HCT116 (cell line): ENCODE results near the gene APPL1. TPM values are rescaled to one million over a fixed set of nuclear protein-coding genes. Genes with fewer than 3 reads are reported as not detected.

ENCODE experiments used
- ATAC-seq: fragments of 200-7000 bp; cut with Tn5 transposase; 2 replicates; pipeline ENCODE4 v1.9.1; 2020; ENCODE audit warnings: mild to moderate bottlenecking, moderate library complexity
- BruUV-seq: library from RNA; stranded (reverse); fragments of 400-500 nt; replicated peaks from 2 replicates; lab custom pipeline; 2021; lab: Mats Ljungman, UMichigan
- CTCF ChIA-PET: fragments of 300-600 bp; sonication (Branson Sonifier 250); formaldehyde crosslinking; loops from one replicate; lab custom pipeline; 2021; ENCODE audit warnings: antibody characterized with exemption; lab: Charles Lee
- POLR2A ChIA-PET: fragments of 300-600, 350-600 bp; sonication (Branson Sonifier 250); formaldehyde crosslinking; loops from one replicate; lab custom pipeline; 2021; ENCODE audit warnings: antibody characterized with exemption; lab: Charles Lee
- RAD21 ChIA-PET, 2 experiments: fragments of 300-600 bp; sonication (Branson Sonifier 250); formaldehyde crosslinking; loops; one replicate each; lab custom pipeline; 2023; ENCODE audit warnings: low total read pairs in 2 of 2; ENCODE audit not compliant: uncharacterized antibody in 2 of 2, unreplicated experiment in 2 of 2, low non-redundant PET in 1 of 2; lab: Charles Lee
- DNase-seq: peaks from one replicate; pipeline ENCODE4 v3.0.0-alpha.2; 2010; ENCODE audit warnings: low read depth, low spot score
- H2AFZ ChIP-seq: fragments of 200-600 bp; shearing (Covaris generic), sonication (generic); 2 replicates; pipeline ENCODE4 v1.6.1; 2017; ENCODE audit warnings: low read depth, mixed run types, mixed read lengths, antibody characterized with exemption, low read length; ENCODE audit not compliant: poor library complexity, severe bottlenecking
- H3K27ac ChIP-seq: 2 replicates; pipeline ENCODE4 v1.5.1; 2012; ENCODE audit warnings: low read depth, low read length
- H3K27me3 ChIP-seq: fragments of 200-600 bp; sonication (generic); 2 replicates; pipeline ENCODE4 v1.6.1; 2016; ENCODE audit warnings: mixed run types, low read length, mixed read lengths; ENCODE audit not compliant: insufficient read depth
- H3K36me3 ChIP-seq, 2 experiments: fragments of 200-500 bp in 1 of 2; fragments of 200-600 bp in 1 of 2; sonication (Bioruptor generic) in 1 of 2; sonication (generic) in 1 of 2; 2 replicates each; pipeline versions ENCODE4 v1.5.1 to v1.6.1; 2014 to 2016; ENCODE audit warnings: low read length in 2 of 2, inconsistent platforms in 1 of 2, mixed read lengths in 1 of 2, mixed run types in 1 of 2; ENCODE audit not compliant: insufficient read depth in 2 of 2, control insufficient read depth in 1 of 2
- H3K4me1 ChIP-seq, 2 experiments: fragments of 200-600 bp in 1 of 2; sonication (generic) in 1 of 2; 2 replicates each; pipeline versions ENCODE4 v1.5.1 to v1.6.1; 2012 to 2017; ENCODE audit warnings: low read length in 2 of 2, inconsistent platforms in 1 of 2, mild to moderate bottlenecking in 1 of 2, mixed read lengths in 1 of 2, mixed run types in 1 of 2, moderate library complexity in 1 of 2; ENCODE audit not compliant: insufficient read depth in 2 of 2, control insufficient read depth in 1 of 2
- H3K4me2 ChIP-seq: fragments of 200-600 bp; sonication (generic); 2 replicates; pipeline ENCODE4 v1.6.1; 2017; ENCODE audit warnings: mixed run types, low read length, mixed read lengths
- H3K4me3 ChIP-seq, 2 experiments: fragments of 200-600 bp in 1 of 2; sonication (generic) in 1 of 2; replicated peaks in 1 of 2; 2 replicates each; pipeline ENCODE4 v1.5.1; 2011 to 2016; ENCODE audit warnings: low read length in 2 of 2, control low read depth in 1 of 2, low read depth in 1 of 2, mild to moderate bottlenecking in 1 of 2, mixed read lengths in 1 of 2, mixed run types in 1 of 2
- H3K79me2 ChIP-seq: fragments of 200-600 bp; sonication (generic); 2 replicates; pipeline ENCODE4 v1.6.1; 2017; ENCODE audit warnings: mild to moderate bottlenecking, mixed run types, low read length, moderate library complexity, mixed read lengths; ENCODE audit not compliant: insufficient read depth
- H3K9ac ChIP-seq: fragments of 200-600 bp; sonication (generic); 2 replicates; pipeline ENCODE4 v1.6.1; 2016; ENCODE audit warnings: low read length, mixed read lengths
- H3K9me2 ChIP-seq: fragments of 200-600 bp; sonication (generic), shearing (Covaris generic); 2 replicates; pipeline ENCODE4 v1.6.1; 2017; ENCODE audit warnings: mixed run types, mild to moderate bottlenecking, moderate library complexity; ENCODE audit not compliant: insufficient read depth
- H3K9me3 ChIP-seq, 2 experiments: fragments of 200-500 bp in 1 of 2; fragments of 200-600 bp in 1 of 2; sonication (Bioruptor generic) in 1 of 2; sonication (generic) in 1 of 2; 2 replicates each; pipeline ENCODE4 v1.6.1; 2014 to 2017; ENCODE audit warnings: low read length in 2 of 2, mixed read lengths in 2 of 2, inconsistent platforms in 1 of 2, low read depth in 1 of 2, mild to moderate bottlenecking in 1 of 2, mixed run types in 1 of 2, moderate library complexity in 1 of 2; ENCODE audit not compliant: control insufficient read depth in 1 of 2, insufficient read depth in 1 of 2
- H4K20me1 ChIP-seq: fragments of 200-600 bp; sonication (generic), shearing (Covaris generic); 2 replicates; pipeline ENCODE4 v1.6.1; 2017; ENCODE audit warnings: mixed run types, mild to moderate bottlenecking, moderate library complexity; ENCODE audit not compliant: insufficient read depth
- FOSL1 ChIP-seq: IDR thresholded peaks from 2 replicates; pipeline ENCODE4 v1.6.1; 2012; ENCODE audit warnings: low read depth
- POLR2A ChIP-seq: IDR thresholded peaks from 2 replicates; pipeline ENCODE4 v1.7.0; 2011; ENCODE audit warnings: borderline replicate concordance; ENCODE audit not compliant: insufficient read depth, insufficient read length; ENCODE audit errors: extremely low read depth
- SP1 ChIP-seq: IDR thresholded peaks from 2 replicates; pipeline ENCODE4 v1.6.1; 2012; ENCODE audit warnings: low read depth
- intact Hi-C: fragments of 100-400 bp; cut with micrococcal nuclease; formaldehyde crosslinking; loops from 2 replicates; pipeline ENCODE4 v1.10.0; 2022
- total RNA-seq: library from RNA; stranded (reverse); gene quantifications from one replicate; pipeline ENCODE4 v1.2.1, GENCODE V29; 2021; ENCODE audit not compliant: unreplicated experiment
- TF ChIP-seq, protein P1 (sequence below): IDR thresholded peaks from 2 replicates; pipeline ENCODE4 v1.6.1; 2012
- TF ChIP-seq, protein P2 (sequence below): IDR thresholded peaks from 2 replicates; pipeline ENCODE4 v1.6.1; 2011; ENCODE audit warnings: mild to moderate bottlenecking, low read length, moderate library complexity; ENCODE audit not compliant: insufficient replicate concordance; ENCODE audit errors: extremely low read depth

The APPL1 gene
- total RNA-seq, 1 experiment from 2014 or later, result 30.8 TPM

- H3K4me3 ChIP-seq, result no peak overlapping the region
- no peaks in the 10 kb centered on the region for H3K4me1 ChIP-seq
- H3K9me2 ChIP-seq, result no peaks in the 10 kb centered on the region
- H3K27ac ChIP-seq, result no peak overlapping the region
- intact Hi-C loops, result no loop called here
- ChIA-PET CTCF (no interaction called here), POLR2A (no interaction called here), RAD21 (no interaction called here)
- H4K20me1 ChIP-seq, result no peaks in the 10 kb centered on the region
- DNase-seq, result no peak
- H3K27me3 ChIP-seq, result no peaks in the 10 kb centered on the region
- peaks cover 0 to 4% of the 10 kb centered on the region in 2 experiments; a peak in 2 of 4 replicates for H3K9me3 ChIP-seq
- H3K9ac ChIP-seq, result no peak overlapping the region
- no peaks in the 10 kb centered on the region for H3K36me3 ChIP-seq
- H2AFZ ChIP-seq, result no peak overlapping the region
- no peaks in the 10 kb centered on the region for H3K79me2 ChIP-seq
- no peak for ATAC-seq
- no TSS peak for BruUV-seq
- H3K4me2 ChIP-seq, result no peak overlapping the region
- TF ChIP-seq, protein P1, sequence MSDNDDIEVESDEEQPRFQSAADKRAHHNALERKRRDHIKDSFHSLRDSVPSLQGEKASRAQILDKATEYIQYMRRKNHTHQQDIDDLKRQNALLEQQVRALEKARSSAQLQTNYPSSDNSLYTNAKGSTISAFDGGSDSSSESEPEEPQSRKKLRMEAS, result no peak
- TF ChIP-seq SP1 (no peak), FOSL1 (no peak), POLR2A (no peak)
- TF ChIP-seq, protein P2, sequence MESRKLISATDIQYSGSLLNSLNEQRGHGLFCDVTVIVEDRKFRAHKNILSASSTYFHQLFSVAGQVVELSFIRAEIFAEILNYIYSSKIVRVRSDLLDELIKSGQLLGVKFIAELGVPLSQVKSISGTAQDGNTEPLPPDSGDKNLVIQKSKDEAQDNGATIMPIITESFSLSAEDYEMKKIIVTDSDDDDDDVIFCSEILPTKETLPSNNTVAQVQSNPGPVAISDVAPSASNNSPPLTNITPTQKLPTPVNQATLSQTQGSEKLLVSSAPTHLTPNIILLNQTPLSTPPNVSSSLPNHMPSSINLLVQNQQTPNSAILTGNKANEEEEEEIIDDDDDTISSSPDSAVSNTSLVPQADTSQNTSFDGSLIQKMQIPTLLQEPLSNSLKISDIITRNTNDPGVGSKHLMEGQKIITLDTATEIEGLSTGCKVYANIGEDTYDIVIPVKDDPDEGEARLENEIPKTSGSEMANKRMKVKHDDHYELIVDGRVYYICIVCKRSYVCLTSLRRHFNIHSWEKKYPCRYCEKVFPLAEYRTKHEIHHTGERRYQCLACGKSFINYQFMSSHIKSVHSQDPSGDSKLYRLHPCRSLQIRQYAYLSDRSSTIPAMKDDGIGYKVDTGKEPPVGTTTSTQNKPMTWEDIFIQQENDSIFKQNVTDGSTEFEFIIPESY, result no peak
Observed at GRCh38 chr3:57314204-57314603, 86.7 kb downstream of the APPL1 start.

Other genes starting within 250 kb of the APPL1 start
- 0.22 TPM for gene SPATA12, start 167.1 kb upstream of the APPL1 start, total RNA-seq
- gene IL17RD, start 62.4 kb upstream of the APPL1 start, total RNA-seq, result 12.3 TPM
- 2.1 TPM for gene HESX1, start 27.8 kb upstream of the APPL1 start, total RNA-seq
- gene ASB14, start 65.0 kb downstream of the APPL1 start, total RNA-seq, result not detected